Activated CD8-positive, alpha-beta memory T cell treated with anti-CD3 and anti-CD28 coated beads for 24 hours (primary cell): ENCODE results near the gene CHRNG.

ENCODE experiments used
- DNase-seq: peaks from one replicate; pipeline ENCODE4 v3.0.0-alpha.2; 2020

Gene CHRNG

GRCh38 chr2:232581725-232582124 is 42.2 kb downstream of the CHRNG start:
- no peak for DNase-seq

GRCh38 chr2:232584238-232584637 is 44.7 kb downstream of the CHRNG start:
- DNase-seq: no peak

DNA sequence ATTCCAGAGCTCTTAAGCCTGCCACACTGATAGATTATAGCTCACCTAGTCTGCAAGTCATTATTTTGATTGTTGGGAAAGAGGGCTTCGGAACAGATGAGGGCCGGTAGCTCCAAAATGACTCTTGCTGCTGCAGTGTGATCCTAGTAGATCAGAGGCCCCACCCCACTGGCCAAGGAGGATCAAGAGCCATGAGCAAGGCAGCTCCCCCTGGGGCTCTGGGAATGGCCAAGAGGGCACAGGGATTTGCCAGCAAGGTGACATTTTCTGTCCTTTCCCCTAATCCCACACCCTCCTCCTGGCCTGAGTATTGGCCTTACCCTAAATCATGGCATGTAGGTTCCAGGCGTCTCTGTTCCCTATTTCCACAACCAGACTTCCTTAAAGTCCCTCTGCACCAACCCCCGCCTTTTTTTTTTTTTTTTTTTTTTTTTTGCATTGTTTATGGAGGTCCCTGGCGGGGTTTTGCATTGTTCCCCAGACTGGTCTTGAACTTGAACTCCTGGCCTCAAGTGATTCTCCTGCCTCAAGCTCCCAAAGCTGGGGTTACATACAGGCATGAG is 47.5 kb downstream of the CHRNG start:
- DNase-seq: no peak

GRCh38 chr2:232587512-232587911 is 48.0 kb downstream of the CHRNG start:
- DNase-seq: no peak

- DNase-seq: no peak
These were observed 48.5 kb downstream of the CHRNG start for GRCh38 chr2:232588031-232588430.

DNA sequence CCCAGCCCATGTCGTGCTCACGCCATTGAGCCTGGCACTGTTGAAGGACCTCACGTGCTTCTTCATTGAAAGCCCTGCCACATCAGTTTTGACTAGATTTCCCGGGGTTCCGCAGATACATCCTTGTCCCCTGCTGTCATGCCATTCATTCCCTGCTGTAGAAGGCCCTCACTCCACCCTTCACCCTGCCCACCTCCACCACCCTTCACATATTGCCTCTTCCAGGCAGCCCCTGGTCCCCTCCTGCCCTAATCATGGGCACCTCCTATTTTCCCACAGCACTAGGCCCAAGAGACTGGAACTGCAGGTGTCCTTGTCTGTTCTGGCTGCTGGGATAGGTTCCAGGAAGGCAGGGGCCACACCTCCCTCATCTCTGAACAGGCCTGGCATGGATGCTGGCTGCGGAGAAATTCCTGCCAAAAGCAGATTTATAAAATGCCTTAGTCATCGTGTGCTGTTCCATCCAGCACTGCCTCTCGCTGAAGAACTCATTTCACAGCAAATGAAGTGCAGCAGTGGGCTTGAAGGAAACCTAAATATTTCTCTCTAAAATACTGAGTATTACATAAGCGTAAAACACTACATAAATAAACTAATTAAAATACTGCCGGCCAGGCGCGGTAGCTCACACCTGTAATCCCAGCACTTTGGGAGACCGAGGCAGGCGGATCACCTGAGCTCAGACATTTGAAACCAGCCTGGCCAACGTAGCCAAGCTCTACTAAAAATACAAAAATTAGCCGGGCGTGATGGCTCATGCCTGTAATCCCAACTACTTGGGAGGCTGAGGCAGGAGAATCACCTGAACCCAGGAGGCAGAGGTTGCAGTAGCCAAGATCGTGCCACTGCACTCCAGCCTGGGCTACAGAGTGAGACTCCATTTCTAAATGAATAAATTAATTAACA is 49.4 kb downstream of the CHRNG start:
- DNase-seq: no peak

DNA sequence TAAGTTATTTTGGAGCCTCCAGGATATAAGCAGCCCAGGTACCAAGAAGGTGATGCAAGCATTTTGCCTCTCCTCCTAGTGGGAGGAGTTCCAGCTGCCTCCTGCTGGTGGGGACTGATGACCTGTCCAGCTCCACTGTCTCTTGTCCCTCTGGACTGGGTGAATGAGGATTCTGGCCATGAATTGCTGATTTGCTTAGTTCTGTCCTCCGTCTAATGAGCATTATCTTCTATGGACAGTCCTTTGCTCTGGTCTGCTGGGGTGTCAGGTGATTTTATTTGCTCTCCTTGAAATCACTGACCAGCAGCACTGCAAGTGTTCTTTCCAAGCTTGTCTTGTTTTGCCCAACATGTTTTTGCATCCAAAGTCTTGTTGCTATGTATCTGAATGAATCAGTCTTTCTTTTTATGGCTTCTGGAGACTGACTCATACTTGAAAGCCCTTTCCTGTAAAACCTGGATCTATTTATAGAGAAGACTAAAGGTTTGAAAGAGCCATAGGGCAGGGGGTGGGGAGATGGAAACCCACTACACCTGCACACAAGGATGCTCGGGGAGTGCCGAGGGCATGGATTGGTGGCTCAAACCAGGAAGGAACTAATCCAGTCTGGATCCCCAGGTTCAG is 53.4 kb downstream of the CHRNG start:
- DNase-seq: no peak

DNA sequence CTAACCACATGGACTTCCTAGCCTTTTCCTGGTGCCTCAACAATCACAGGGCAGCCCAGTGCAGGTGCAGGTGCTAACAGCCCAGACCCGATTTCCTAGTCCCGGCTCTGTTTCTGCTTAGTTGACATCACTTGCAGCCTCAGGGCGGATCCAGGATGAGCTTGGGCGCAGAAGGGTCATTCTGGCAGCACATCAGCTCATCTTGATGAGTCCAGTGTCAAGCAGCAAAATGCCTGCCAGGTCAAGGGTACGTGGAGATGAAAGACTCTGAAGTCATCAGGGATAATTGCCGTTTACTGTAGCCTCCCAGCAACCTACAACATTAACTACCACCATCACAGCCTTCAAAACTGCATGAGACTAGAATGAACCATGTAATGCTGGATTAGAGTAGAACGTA is 54.5 kb downstream of the CHRNG start:
- DNase-seq: no peak
